Activated CD4-positive, alpha-beta T cell treated with anti-CD3 and anti-CD28 coated beads, Interleukin-2, amount 50 U/mL, for 16 hours (primary cell): Measurements from ENCODE around the gene FBXW2.
"Not testable (repeated sequence)": the region's sequence is repeated elsewhere in the genome, so short reads cannot be mapped to it uniquely, and the experiment has no call there.

Experiments used
- DNase-seq: peaks from one replicate; pipeline ENCODE4 v3.0.0-alpha.2; 2020

Gene FBXW2, protein sequence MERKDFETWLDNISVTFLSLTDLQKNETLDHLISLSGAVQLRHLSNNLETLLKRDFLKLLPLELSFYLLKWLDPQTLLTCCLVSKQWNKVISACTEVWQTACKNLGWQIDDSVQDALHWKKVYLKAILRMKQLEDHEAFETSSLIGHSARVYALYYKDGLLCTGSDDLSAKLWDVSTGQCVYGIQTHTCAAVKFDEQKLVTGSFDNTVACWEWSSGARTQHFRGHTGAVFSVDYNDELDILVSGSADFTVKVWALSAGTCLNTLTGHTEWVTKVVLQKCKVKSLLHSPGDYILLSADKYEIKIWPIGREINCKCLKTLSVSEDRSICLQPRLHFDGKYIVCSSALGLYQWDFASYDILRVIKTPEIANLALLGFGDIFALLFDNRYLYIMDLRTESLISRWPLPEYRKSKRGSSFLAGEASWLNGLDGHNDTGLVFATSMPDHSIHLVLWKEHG

DNA sequence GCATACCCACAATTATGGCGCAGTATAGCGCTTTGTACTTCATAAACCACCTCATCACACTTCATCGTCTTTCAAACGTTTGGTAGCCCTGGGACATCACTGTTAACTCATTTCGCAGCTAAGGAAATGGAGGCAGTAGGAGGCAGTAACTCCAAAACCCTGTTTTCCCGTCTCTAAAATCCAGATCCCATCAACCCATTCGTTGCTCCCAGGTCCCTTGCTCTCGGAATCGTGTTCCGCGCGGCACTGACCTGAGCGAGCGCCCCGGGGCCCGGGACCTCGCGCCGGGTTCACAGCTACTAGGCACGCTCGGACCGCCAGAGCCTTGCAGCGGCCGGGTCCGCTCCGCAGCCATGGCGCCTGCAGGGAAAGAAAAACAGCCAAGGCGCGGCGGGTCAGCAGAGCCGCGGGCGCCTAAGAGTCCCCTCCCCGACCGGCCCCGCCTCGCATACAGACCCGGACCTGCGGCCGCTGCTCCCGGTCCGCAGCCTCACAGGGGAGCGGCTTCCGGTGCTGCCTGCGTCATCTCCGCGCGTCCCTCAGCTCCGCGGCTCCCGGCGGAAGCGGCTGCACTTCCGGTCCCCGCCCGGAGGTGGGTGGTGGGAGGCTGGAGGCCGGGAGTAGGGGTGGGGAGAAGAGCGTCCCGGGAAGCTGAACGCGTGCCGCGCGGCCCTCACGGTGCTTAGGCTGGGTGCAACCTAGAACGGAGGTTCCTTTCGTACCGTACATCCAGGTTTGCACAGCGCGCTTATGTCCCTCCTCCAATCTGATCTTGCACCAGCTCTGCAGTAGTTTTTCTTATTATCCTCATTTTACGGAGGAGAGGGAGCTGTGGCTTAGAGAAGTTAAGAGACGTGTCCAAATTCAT, at the start of gene FBXW2:
TSS of gene FBXW2 (minus strand) at position 519 of the 868 bp plus-strand sequence. CDS start 5,158 bp downstream, outside the sequence.
- DNase-seq = peak; percentile 93

DNA sequence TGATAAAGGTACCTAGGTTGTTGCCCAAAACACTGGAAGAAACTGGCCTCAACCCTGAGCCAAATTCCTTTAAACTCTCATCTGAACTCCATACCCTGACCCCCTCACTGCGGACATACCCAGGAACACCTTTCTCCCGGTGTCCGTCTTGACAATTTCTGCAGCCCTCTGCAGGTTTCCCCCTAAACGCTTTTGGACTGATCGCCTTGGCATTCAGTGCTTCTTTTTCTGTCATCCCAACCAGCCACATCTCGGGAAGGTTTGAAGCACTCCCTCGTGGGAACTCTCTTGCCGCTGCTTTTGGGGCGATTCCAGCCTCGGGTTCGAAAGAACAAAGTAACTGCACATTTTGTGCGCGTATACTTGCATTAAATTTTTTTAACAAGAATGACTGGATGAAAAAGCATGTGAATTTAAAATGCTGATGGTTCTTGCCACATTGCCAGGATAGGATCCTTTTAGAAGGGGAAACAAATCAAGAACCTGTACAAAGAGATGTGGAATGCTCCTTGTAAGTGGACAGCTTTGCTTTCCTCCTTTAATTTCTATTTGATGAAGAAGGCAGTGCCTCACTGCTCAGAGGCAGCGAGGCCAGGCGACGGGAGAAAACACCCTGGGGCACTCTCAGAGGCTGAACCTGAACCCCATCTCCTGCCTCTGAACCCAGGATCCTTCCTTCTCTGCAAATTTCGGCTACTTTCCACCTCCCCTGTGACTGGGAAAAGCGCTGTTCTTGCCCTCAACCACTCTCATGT, 48.9 kb upstream of the FBXW2 start:
- no peak for DNase-seq

DNA sequence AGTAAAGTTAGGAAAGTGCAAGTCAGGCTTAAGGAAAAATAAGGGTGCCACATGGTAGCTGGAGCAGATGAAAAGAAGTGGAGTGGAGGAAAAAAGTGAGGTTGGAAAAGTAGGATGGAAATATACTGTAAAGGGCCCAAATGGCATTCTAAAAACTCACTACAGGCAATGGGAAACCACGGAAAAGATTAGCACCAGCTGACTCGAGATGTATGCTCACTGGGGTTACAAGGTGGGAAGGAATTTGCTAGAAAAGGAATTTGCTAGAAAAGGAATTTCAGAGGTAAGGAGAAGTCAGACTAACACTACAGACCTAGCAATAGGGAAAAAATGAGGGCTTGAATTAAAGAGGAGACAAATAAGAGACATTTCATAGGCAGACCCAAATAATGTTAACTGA, 45.9 kb upstream of the FBXW2 start:
- DNase-seq = no peak

DNA sequence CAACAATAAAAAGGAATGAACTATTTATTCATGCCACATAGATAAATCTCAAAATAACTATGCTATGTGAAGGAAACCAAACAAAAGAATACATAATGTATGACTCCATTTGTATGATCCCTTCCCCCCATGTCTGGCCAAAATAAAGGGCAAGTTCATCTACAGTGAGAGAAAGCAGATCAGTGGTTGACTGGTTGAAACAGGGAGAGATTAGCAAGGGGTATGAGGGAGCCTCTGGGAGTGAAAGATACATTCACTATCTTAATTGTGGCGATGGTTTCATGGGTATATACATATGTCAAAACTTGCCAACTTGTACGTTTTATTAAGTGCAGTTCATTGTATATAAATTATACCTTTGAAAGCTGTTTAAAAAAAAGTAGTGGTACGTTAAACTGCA, 44.7 kb upstream of the FBXW2 start:
- no peak for DNase-seq

DNA sequence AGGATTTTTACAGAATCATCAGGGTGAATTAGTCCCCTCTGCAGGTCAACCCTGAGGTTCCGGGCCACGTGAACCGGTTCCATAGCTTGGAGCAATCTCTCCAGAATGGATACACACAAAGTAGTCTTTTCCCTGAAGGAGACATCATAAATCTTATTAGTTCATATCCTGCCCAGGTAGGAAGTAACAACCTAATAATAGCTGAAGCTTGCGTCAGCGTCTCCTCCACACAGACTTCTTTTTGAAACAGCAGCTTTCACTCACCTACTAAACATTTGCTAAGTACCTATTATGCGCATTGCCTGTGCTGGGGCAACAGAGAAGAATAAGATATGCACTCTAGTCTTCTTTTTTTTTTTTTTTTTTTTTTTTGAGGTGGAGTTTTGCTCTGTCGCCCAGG, 40.1 kb upstream of the FBXW2 start:
- no peak for DNase-seq

DNA sequence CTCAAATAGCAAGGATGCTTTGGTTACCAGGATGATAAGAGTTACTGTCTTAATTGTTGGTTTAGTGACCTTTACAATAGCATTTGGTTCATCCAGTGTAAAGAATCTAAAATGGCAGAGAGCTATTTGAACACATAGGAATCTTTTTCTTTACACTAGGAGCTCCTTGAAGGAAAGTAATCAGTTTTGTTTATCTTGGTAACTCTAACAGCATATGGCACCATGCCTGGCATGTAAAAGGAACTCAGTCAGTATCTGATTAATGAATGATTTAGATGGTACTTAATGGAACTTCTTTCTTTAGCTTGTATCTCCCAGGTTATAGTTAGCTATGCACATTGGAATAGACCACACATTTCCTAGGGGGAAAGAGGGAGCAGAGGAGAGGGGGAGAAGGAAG, 39.6 kb upstream of the FBXW2 start:
- no peak for DNase-seq

DNA sequence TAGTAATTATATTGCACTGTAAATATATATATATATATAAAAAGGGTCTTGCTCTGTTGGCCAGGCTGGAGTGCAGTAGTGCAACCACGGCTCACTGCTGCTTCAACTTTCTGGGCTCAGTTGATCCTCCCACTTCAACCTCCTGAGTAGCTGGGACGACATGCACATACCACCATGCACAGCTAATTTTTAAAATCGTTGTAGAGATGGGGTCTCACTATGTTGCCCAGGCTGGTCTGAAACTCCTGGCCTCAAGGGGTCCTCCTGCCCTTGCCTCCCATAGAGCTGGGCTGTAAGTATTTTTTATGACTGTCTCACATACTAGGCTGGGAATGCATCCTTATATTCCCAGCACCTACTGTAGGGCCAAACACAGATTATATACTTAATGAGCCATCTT, 37.6 kb upstream of the FBXW2 start:
- no peak for DNase-seq

DNA sequence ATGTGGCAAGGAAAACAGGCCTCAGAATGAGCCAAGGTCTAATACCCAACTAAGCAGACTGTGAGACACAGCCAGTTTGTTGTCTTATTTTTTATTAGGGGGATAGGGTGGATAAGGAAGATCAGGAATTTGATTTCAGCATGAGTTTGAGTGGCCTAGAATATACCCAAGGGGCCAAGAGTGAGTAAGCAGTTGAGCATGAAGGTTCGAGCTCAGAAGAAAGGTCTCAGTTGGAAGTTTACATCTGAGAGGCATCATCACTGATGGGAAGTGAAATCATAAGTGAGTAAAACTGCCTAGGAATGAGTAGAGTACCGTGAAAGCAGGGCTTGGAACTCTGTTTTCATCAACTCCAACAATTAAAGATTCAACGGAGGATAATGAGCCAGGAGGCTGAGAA, 36.9 kb upstream of the FBXW2 start:
- no peak for DNase-seq

DNA sequence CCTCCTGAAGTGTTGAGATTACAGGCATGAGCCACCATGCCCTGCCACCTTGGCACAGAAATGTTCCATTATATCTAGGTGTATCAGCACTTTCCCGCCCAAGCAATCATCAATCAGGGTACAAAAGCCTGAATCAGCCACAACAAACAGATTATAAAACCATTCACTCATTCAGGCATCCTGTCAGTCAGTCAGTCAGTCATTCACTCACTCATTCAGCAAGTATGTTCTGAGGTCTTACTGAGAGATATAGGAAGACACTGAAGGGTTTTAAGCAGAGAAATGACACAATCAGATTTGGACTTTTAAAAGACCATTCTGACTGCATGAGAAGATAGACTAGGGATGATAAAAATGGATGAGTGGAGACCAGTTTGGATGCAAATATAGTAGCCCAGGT, 36.4 kb upstream of the FBXW2 start:
- DNase-seq = no peak

DNA sequence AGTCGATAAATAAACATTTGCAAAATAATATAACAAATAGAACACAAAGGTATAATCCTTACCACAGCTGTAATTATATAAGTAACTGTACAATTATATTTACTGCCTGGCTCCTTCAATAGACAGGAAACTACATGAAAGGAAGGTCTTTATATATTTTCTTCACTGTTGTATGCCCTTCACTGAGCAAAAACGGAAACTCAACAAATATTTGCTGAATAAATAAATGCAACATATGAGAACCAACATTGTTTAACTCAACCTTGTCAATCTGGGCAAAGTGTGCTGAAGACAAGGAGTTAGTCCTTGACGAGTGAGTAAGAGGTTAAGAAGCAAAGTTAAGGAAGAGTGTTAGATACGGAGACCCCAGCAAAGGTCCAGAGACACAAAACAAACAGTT, 26.9 kb upstream of the FBXW2 start:
- no peak for DNase-seq

DNA sequence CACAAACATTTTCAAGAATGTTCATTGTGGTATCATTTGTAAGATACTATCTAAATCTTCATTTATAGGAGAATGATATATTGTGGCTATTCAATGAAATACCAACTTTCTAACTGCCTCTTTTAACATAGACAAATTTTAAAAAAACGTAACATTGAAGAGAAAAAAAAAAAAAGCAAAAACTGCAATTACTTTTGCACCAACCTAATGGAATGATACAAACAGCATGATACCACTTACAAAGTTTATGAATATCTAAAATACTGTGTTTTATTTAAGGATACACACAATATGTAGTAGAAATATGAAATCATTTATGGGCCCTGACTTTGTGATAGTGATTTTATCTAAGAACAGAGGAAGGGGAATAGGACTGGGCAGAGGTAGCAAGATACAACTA, 25.4 kb upstream of the FBXW2 start:
- no peak for DNase-seq

DNA sequence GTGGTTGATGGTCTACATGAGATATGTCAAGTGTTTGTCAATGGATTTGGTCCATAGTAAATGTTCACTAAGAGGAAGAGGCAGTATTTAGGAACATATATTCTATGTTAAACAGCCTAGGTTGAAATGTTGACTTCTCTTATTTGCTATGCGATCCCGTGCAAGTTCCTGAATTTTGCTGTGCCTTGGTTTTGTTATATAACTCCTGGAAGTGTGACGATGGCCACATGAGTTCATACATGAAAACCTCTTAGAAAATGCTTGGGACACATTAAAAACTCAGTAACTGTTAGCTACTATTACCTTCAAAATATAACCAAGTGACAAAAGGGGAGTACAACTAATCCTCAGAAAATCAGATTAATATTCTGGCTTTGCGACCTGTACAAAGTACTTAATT, 21.9 kb upstream of the FBXW2 start:
- no peak for DNase-seq

DNA sequence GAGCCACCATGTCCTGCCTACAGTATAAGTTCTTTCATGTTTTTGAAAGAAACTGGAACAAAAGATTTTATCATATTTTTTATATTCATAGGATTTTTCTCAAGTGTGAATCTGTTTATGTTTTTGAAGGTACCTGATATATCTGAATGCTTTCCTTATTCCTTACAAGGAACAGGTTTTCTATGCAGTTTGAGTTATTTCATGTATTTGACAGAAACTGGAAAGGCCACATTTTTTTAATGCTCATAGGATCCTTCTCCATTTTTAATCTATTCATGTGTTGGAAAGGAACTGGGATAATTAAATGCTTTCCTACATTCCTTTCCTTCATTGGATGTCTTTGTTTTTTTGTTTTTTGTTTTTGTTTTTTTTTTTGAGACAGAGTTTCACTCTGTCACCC, 15.7 kb upstream of the FBXW2 start:
- no peak for DNase-seq

DNA sequence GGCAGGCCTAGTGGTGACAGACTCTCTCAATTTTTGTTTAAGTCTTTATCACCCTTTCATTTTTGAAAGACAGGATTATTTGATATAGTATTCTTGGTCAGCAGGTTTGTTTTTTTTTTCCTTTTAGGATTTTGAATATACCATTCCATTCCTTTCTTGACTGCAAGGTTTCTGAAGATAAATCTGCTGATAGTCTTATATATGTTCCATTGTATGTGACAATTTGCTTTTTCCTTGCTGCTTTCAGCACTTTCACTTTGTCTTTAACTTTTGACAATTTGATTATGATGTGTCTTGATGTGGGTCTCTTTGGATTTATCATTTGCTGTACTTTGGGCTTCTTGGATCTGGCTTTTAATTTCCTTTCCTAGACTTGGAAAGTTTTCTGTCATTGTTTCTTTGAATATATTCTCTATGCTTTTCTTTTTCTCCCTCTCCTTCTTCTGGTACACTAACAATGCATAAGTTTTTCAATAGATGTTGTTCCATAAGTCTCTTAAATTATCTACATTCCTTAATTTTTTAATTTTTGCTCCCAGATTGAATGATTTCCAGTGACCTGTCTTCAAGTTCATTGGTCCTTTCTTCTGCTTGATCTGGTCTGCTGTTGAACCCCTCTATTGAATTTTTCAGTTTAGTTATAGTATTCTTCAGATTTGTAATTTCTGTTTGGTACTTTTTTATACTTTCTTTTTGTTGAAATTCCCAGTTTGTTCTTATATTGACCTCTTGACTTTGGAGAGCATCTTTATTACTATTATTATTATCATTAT, 14.6 kb upstream of the FBXW2 start:
- DNase-seq = no peak

DNA sequence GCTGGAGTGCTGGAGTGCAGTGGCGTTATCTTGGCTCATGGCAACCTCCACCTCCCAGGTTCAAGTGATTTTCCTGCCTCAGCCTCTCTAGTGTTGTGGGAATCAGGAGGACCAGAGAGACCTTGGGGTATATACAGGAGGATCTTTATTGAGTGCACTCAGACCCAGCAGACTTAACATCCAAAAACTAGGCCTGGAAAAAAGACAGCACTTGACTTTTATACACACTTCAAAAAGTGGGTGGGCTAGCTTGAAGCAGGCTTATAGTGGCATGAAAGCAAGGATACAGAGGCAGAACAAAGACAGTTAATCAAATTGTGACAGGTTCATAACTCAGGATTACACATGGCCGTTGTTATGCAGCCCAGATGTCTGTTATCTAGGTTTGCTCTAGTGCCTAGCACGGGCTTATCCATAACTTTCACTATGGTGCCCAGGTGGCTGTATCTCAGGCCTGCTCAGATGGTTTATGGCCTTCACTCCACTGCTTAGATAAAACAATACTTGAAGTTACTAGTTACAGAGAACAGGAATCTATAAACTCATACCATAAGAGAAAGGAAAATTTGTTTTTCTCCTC, 11.7 kb upstream of the FBXW2 start:
- DNase-seq = not testable (repeated sequence)

DNA sequence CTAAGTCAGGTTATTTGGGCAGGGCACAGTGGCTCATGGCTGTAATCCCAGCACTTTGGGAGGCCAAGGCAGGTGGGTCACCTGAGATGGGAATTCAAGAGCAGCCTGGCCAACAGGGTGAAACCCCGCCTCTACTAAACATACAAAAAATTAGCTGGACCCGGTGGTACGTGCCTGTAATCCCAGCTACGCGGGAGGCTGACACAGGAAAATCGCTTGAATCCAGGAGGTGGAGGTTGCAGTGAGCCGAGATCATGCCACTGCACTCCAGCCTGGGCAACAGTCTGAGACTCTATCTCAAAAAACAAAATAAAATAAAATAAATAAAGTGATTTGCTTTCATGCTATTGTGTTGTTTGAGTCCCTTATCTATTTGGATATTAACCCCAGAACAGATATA, 8.2 kb upstream of the FBXW2 start:
- DNase-seq = no peak

DNA sequence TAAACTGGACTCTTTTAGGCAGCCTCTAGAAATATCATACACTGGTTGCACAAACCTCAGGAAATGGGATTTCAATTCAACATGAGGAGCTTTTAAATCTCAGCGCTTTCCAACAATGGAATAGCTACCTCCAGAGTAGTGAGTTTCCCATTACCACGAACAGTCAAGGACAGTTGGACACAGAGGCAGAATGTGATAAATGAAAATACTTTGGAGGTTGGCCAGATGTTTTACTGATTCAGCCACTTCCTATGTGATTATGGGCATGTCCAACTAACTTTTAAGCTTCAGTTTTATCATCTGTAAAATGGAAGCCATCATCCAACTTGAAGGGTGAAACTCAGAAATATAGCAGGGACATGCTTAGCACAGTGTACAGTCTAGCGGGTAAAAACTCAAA, 2.1 kb downstream of the FBXW2 start:
- DNase-seq = no peak

DNA sequence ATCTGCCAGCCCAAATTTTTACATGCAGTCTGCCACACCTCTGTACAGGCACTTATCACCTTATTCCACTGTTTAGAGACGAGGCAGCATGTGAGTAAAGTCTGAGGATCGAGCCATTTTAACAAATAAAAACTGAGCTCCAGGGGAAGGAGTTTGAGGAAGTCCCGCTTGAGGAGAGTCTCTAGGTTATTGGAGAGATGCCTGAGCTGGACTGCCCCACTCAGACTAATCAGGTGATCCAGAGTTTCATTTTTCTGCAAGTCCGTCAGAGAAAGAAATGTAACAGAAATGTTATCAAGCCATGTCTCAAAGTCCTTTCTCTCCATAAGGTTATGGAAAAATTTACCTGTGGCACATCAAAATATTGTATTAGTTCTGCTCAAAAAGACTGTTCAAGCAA, 5.3 kb downstream of the FBXW2 start:
- no peak for DNase-seq

DNA sequence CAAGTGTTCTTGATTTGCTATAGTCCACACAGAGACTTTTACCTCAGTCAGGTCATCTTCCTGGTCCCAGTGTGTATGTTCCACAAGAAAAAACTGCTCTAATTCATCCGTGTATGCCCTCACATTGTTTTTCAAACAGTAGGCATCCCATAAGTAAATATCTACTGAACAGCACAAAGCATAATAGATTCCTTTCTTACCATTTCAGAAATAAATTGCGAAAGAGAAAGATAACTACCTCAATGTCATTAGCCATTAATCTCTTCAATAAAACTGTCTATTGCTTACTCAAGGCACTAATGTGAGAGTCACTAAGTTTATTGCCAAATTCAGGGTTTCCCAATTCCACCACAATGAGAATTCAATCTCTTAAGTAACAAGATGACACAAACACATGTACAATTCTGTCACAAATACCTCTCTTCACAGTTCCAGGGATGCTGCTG, 9.6 kb downstream of the FBXW2 start:
- no peak for DNase-seq

DNA sequence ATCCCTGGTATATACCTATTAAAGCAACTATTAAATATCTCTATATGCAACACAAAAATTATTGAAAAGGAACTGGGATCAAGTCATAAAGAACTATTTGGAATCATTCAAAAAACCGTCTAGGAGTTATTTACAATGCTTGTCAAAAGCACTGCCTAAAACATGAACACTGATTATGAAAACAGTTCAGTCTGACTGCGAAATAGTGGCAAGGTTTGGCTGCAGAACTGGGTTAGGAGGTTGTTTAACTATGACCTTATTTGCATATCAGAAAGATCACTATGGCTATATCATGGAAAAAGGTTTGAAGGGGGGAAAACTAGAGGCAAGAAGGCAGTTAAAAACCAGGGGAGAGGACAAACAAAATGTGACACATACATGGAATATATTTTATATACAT, 12.0 kb downstream of the FBXW2 start:
- DNase-seq = no peak

DNA sequence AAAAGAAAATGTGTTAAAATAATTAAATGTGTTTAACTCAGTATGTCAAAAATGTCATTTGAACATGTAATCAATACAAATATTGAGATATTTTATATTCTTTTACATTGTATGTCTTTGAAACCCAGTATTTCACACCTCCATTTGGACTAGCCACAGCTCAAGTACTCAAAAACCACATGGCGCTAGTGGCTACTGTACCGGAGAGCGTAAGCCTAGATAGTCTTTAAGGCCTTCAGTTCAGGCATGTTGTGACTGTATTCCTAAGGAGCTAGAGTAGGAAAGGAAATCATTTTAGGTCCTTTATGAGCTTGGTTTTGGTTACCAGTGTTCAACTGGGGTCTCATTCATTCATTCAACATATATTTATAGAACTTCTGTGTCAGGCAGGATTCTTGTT, 12.8 kb downstream of the FBXW2 start:
- no peak for DNase-seq

DNA sequence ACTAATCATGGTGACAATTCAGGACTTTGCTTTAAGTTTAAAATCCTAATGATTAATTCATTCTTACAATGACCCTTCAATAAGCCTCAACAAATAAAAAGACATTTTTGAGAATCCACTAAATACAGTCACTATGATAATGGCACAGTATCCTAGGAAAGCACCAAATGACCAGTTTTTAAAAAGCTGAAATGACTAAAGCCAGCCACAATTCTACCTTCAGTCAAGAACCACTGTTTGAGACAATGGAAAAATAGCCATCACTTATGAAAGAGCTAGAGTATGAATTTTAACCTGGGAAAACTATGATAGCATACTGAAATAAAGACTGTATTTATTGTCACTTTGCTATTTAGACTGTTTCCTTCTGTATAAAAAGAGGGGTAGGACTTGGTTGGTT, 14.0 kb downstream of the FBXW2 start:
- no peak for DNase-seq
